ENCODE results near the gene YEATS2.

Gene YEATS2

GRCh38 chr3:183816681-183817510 lies 119.3 kb downstream of the YEATS2 start:
- Histone ChIP-seq H3K4me1 (ENCODE audit: control insufficient read depth, insufficient read depth, low read length) (no peaks in the 10 kb centered on the region), H3K36me3 (ENCODE audit: insufficient read depth, low read length) (peaks cover 34% of the 10 kb centered on the region), H3K4me3 (ENCODE audit: low read length) (no peak overlapping the region), H3K9me3 (replicated peaks; ENCODE audit: low read length) (no peaks in the 10 kb centered on the region), H3K4me2 (ENCODE audit: low read length) (no peak overlapping the region), H3K9ac (ENCODE audit: low read depth, low read length) (no peak overlapping the region), H3K27me3 (ENCODE audit: control insufficient read depth, insufficient read depth, low read length) (no peaks in the 10 kb centered on the region)

GRCh38 chr3:183817639-183818038 lies 120.0 kb downstream of the YEATS2 start:
- no peak overlapping the region for H3K4me3 ChIP-seq (ENCODE audit: low read length)
- H3K9ac ChIP-seq (ENCODE audit: low read depth, low read length), result no peak overlapping the region
- no peaks in the 10 kb centered on the region for H3K27me3 ChIP-seq (ENCODE audit: control insufficient read depth, insufficient read depth, low read length)
- H3K4me2 ChIP-seq (ENCODE audit: low read length), result no peak overlapping the region
- no peaks in the 10 kb centered on the region for H3K4me1 ChIP-seq (ENCODE audit: control insufficient read depth, insufficient read depth, low read length)
- peaks cover 27% of the 10 kb centered on the region for H3K36me3 ChIP-seq (ENCODE audit: insufficient read depth, low read length)
- no peaks in the 10 kb centered on the region for H3K9me3 ChIP-seq (replicated peaks; ENCODE audit: low read length)

GRCh38 chr3:183818041-183818620 lies 120.5 kb downstream of the YEATS2 start:
- no peaks in the 10 kb centered on the region for H3K27me3 ChIP-seq (ENCODE audit: control insufficient read depth, insufficient read depth, low read length)
- no peak overlapping the region for H3K4me2 ChIP-seq (ENCODE audit: low read length)
- no peak overlapping the region for H3K9ac ChIP-seq (ENCODE audit: low read depth, low read length)
- no peaks in the 10 kb centered on the region for H3K4me1 ChIP-seq (ENCODE audit: control insufficient read depth, insufficient read depth, low read length)
- peaks cover 22% of the 10 kb centered on the region for H3K36me3 ChIP-seq (ENCODE audit: insufficient read depth, low read length)
- H3K9me3 ChIP-seq (replicated peaks; ENCODE audit: low read length), result no peaks in the 10 kb centered on the region
- no peak overlapping the region for H3K4me3 ChIP-seq (ENCODE audit: low read length)

- Histone ChIP-seq H3K4me1 (ENCODE audit: control insufficient read depth, insufficient read depth, low read length) (no peaks in the 10 kb centered on the region), H3K36me3 (ENCODE audit: insufficient read depth, low read length) (peaks cover 18% of the 10 kb centered on the region), H3K4me2 (ENCODE audit: low read length) (no peak overlapping the region), H3K9me3 (replicated peaks; ENCODE audit: low read length) (no peaks in the 10 kb centered on the region), H3K27me3 (ENCODE audit: control insufficient read depth, insufficient read depth, low read length) (no peaks in the 10 kb centered on the region), H3K4me3 (ENCODE audit: low read length) (no peak overlapping the region), H3K9ac (ENCODE audit: low read depth, low read length) (no peak overlapping the region)
Observed at GRCh38 chr3:183818706-183819624, 121.4 kb downstream of the YEATS2 start.

- Histone ChIP-seq H3K36me3 (ENCODE audit: insufficient read depth, low read length) (peaks cover 18% of the 10 kb centered on the region), H3K9me3 (replicated peaks; ENCODE audit: low read length) (no peaks in the 10 kb centered on the region), H3K9ac (ENCODE audit: low read depth, low read length) (no peak overlapping the region), H3K27me3 (ENCODE audit: control insufficient read depth, insufficient read depth, low read length) (no peaks in the 10 kb centered on the region), H3K4me2 (ENCODE audit: low read length) (no peak overlapping the region), H3K4me1 (ENCODE audit: control insufficient read depth, insufficient read depth, low read length) (peaks cover 5% of the 10 kb centered on the region), H3K4me3 (ENCODE audit: low read length) (no peak overlapping the region)
Observed at GRCh38 chr3:183819831-183820230, 122.2 kb downstream of the YEATS2 start.

- Histone ChIP-seq H3K9me3 (replicated peaks; ENCODE audit: low read length) (no peaks in the 10 kb centered on the region), H3K4me2 (ENCODE audit: low read length) (no peak overlapping the region), H3K4me1 (ENCODE audit: control insufficient read depth, insufficient read depth, low read length) (peaks cover 8% of the 10 kb centered on the region)
Observed at GRCh38 chr3:183822631-183823030, 125.0 kb downstream of the YEATS2 start.

GRCh38 chr3:183823963-183824362 lies 126.4 kb downstream of the YEATS2 start:
- Histone ChIP-seq H3K36me3 (ENCODE audit: insufficient read depth, low read length) (peaks cover 9% of the 10 kb centered on the region), H3K4me2 (ENCODE audit: low read length) (peak overlapping the region; percentile 98), H3K9me3 (replicated peaks; ENCODE audit: low read length) (no peaks in the 10 kb centered on the region), H3K27me3 (ENCODE audit: control insufficient read depth, insufficient read depth, low read length) (no peaks in the 10 kb centered on the region), H3K4me3 (ENCODE audit: low read length) (peak overlapping the region; percentile 88), H3K4me1 (ENCODE audit: control insufficient read depth, insufficient read depth, low read length) (peaks cover 8% of the 10 kb centered on the region), H3K9ac (ENCODE audit: low read depth, low read length) (no peak overlapping the region)

More at GRCh38 chr3:183822631-183823030, 125.0 kb downstream of the YEATS2 start:
- H3K4me3 ChIP-seq (ENCODE audit: low read length), result no peak overlapping the region
- H3K9ac ChIP-seq (ENCODE audit: low read depth, low read length), result no peak overlapping the region
- H3K36me3 ChIP-seq (ENCODE audit: insufficient read depth, low read length), result no peaks in the 10 kb centered on the region
- H3K27me3 ChIP-seq (ENCODE audit: control insufficient read depth, insufficient read depth, low read length), result no peaks in the 10 kb centered on the region

GRCh38 chr3:183824761-183825455 lies 127.3 kb downstream of the YEATS2 start:
- H3K36me3 ChIP-seq (ENCODE audit: insufficient read depth, low read length), result peaks cover 17% of the 10 kb centered on the region
- H3K4me3 ChIP-seq (ENCODE audit: low read length), result peak overlapping the region; percentile 88
- H3K4me1 ChIP-seq (ENCODE audit: control insufficient read depth, insufficient read depth, low read length), result peaks cover 8% of the 10 kb centered on the region
- H3K4me2 ChIP-seq (ENCODE audit: low read length), result peak overlapping the region; percentile 98
- H3K9ac ChIP-seq (ENCODE audit: low read depth, low read length), result peak overlapping the region; percentile 73
- no peaks in the 10 kb centered on the region for H3K27me3 ChIP-seq (ENCODE audit: control insufficient read depth, insufficient read depth, low read length)
- no peaks in the 10 kb centered on the region for H3K9me3 ChIP-seq (replicated peaks; ENCODE audit: low read length)

GRCh38 chr3:183825456-183826161 lies 128.0 kb downstream of the YEATS2 start, which contains the start of gene MAP6D1:
TSS of gene MAP6D1 (minus strand) at chr3:183825577. CDS start at chr3:183825547, 30 bp downstream.
- H3K36me3 ChIP-seq (ENCODE audit: insufficient read depth, low read length), result peaks cover 23% of the 10 kb centered on the region
- H3K4me3 ChIP-seq (ENCODE audit: low read length), result peak within 1 kb of the TSS; percentile 88
- H3K9me3 ChIP-seq (replicated peaks; ENCODE audit: low read length), result no peaks in the 10 kb centered on the region
- peaks cover 8% of the 10 kb centered on the region for H3K4me1 ChIP-seq (ENCODE audit: control insufficient read depth, insufficient read depth, low read length)
- H3K9ac ChIP-seq (ENCODE audit: low read depth, low read length), result peak within 1 kb of the TSS; percentile 73
- no peaks in the 10 kb centered on the region for H3K27me3 ChIP-seq (ENCODE audit: control insufficient read depth, insufficient read depth, low read length)
- H3K4me2 ChIP-seq (ENCODE audit: low read length), result peak within 1 kb of the TSS; percentile 98

GRCh38 chr3:183826448-183827250 lies 129.1 kb downstream of the YEATS2 start:
- no peak overlapping the region for H3K4me2 ChIP-seq (ENCODE audit: low read length)
- no peaks in the 10 kb centered on the region for H3K27me3 ChIP-seq (ENCODE audit: control insufficient read depth, insufficient read depth, low read length)
- H3K9me3 ChIP-seq (replicated peaks; ENCODE audit: low read length), result no peaks in the 10 kb centered on the region
- peaks cover 26% of the 10 kb centered on the region for H3K36me3 ChIP-seq (ENCODE audit: insufficient read depth, low read length)
- no peak overlapping the region for H3K9ac ChIP-seq (ENCODE audit: low read depth, low read length)
- no peak overlapping the region for H3K4me3 ChIP-seq (ENCODE audit: low read length)
- H3K4me1 ChIP-seq (ENCODE audit: control insufficient read depth, insufficient read depth, low read length), result peaks cover 8% of the 10 kb centered on the region
